ENCODE data around the gene PCDHB8.
"Not testable (repeated sequence)": the region's sequence is repeated elsewhere in the genome, so short reads cannot be mapped to it uniquely, and the experiment has no call there.

The PCDHB8 gene

GRCh38 chr5:141175933-141176332 is 1.7 kb upstream of the PCDHB8 start:
- TF ChIP-seq POLR2A (IDR thresholded peaks at IDR 0.05; ENCODE audit: low read depth, low read length) = no peak
- FAIRE-seq (no peak), DNase-seq (ENCODE audit: insufficient read length, low spot score) (no peak)

DNA sequence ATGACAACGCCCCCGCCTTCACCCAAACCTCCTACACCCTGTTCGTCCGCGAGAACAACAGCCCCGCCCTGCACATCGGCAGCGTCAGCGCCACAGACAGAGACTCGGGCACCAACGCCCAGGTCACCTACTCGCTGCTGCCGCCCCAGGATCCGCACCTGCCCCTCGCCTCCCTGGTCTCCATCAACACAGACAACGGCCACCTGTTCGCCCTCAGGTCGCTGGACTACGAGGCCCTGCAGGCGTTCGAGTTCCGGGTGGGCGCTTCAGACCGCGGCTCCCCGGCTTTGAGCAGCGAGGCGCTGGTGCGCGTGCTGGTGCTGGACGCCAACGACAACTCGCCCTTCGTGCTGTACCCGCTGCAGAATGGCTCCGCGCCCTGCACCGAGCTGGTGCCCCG is 1.8 kb downstream of the PCDHB8 start:
- FAIRE-seq; DNase-seq (ENCODE audit: insufficient read length, low spot score): not testable (repeated sequence)

GRCh38 chr5:141179876-141180275 is 2.3 kb downstream of the PCDHB8 start:
- not testable (repeated sequence) for DNase-seq (ENCODE audit: insufficient read length, low spot score); FAIRE-seq

- DNase-seq (ENCODE audit: insufficient read length, low spot score) (no peak), FAIRE-seq (no peak)
- TF ChIP-seq POLR2A (IDR thresholded peaks at IDR 0.05; ENCODE audit: low read depth, low read length) = no peak
Observed at GRCh38 chr5:141180313-141180712, 2.7 kb downstream of the PCDHB8 start.

DNA sequence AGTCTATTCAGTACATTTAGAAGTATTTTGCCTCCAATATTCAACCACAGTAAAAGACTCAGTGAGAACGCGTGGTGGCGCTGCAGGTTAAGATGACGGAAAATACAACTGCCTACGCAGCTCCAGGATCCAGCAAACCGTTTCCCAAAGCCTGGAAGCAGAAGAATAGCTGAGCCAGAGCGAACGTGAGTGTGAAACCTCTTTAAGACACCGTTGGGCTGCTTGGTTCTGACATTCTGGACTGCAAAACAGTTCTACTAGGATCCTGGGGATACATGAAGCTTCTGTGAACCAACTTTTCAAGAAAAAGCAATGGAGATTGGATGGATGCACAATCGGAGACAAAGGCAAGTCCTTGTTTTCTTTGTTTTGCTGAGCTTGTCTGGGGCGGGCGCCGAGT is 4.7 kb downstream of the PCDHB8 start, which contains the start of gene PCDHB16:
PCDHB16 (plus strand) TSS at position 140 of the 400 bp plus-strand sequence; CDS start at position 313, 173 bp downstream.
- TF ChIP-seq POLR2A (IDR thresholded peaks at IDR 0.05; ENCODE audit: low read depth, low read length) = no peak
- no peak for FAIRE-seq
- DNase-seq (ENCODE audit: insufficient read length, low spot score) = no peak

DNA sequence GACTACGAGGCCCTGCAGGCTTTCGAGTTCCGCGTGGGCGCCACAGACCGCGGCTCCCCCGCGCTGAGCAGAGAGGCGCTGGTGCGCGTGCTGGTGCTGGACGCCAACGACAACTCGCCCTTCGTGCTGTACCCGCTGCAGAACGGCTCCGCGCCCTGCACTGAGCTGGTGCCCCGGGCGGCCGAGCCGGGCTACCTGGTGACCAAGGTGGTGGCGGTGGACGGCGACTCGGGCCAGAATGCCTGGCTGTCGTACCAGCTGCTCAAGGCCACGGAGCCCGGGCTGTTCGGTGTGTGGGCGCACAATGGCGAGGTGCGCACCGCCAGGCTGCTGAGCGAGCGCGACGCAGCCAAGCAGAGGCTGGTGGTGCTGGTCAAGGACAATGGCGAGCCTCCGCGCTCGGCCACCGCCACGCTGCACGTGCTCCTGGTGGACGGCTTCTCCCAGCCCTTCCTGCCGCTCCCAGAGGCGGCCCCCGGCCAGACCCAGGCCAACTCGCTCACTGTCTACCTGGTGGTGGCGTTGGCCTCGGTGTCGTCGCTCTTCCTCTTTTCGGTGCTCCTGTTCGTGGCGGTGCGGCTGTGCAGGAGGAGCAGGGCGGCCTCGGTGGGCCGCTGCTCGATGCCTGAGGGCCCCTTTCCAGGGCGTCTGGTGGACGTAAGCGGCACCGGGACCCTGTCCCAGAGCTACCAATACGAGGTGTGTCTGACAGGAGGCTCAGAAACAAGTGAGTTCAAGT is 6.7 kb downstream of the PCDHB8 start:
- not testable (repeated sequence) for FAIRE-seq; DNase-seq (ENCODE audit: insufficient read length, low spot score)

DNA sequence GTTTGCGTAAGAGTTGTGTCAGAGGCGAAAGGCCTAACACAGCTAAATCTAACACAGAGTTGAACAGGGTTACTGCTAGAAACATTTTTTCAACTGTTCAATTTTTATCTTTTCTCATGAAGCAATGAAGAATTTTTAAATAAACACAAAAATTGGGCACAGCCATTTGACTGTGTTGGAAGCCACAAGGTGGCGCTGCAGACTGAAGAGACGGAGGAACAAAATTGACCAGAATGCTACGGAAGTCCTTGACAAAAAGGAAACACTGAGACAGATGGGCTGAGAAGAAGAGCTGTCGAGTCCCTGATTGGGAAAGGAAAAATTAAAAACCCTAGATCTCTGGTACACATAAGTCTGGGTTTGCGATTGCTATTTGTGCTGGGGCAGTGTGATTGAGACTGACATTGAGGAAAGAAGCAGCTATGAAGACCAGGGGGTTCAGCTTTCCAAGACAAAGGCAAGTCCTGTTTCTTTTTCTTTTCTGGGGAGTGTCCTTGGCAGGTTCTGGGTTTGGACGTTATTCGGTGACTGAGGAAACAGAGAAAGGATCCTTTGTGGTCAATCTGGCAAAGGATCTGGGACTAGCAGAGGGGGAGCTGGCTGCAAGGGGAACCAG is 9.4 kb downstream of the PCDHB8 start, which contains the start of gene PCDHB9:
PCDHB9 (plus strand) TSS at position 265 of the 616 bp plus-strand sequence; CDS start at position 423, 158 bp downstream.
- FAIRE-seq (peak; percentile 91), DNase-seq (ENCODE audit: insufficient read length, low spot score) (peak; percentile 78)
- TF ChIP-seq POLR2A (IDR thresholded peaks at IDR 0.05; ENCODE audit: low read depth, low read length) = no peak

- FAIRE-seq; DNase-seq (ENCODE audit: insufficient read length, low spot score): not testable (repeated sequence)
Observed at GRCh38 chr5:141188682-141189081, 11.1 kb downstream of the PCDHB8 start.

GRCh38 chr5:141189131-141189530 is 11.5 kb downstream of the PCDHB8 start:
- FAIRE-seq; DNase-seq (ENCODE audit: insufficient read length, low spot score): not testable (repeated sequence)

GRCh38 chr5:141192110-141192725 is 14.6 kb downstream of the PCDHB8 start, which contains the start of gene PCDHB10:
Gene PCDHB10, plus strand, starts transcription at chr5:141192353. Its CDS starts 200 bp downstream, at chr5:141192553.
- DNase-seq (ENCODE audit: insufficient read length, low spot score) (peak; percentile 79), FAIRE-seq (no peak)
- no peak for TF ChIP-seq POLR2A (IDR thresholded peaks at IDR 0.05; ENCODE audit: low read depth, low read length)

DNA sequence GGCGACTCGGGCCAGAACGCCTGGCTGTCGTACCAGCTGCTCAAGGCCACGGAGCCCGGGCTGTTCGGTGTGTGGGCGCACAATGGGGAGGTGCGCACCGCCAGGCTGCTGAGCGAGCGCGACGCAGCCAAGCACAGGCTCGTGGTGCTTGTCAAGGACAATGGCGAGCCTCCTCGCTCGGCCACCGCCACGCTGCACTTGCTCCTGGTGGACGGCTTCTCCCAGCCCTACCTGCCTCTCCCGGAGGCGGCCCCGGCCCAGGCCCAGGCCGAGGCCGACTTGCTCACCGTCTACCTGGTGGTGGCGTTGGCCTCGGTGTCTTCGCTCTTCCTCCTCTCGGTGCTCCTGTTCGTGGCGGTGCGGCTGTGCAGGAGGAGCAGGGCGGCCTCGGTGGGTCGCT is 16.7 kb downstream of the PCDHB8 start:
- not testable (repeated sequence) for DNase-seq (ENCODE audit: insufficient read length, low spot score); FAIRE-seq

GRCh38 chr5:141196363-141196762 is 18.8 kb downstream of the PCDHB8 start:
- no peak for TF ChIP-seq POLR2A (IDR thresholded peaks at IDR 0.05; ENCODE audit: low read depth, low read length)
- FAIRE-seq = no peak
- DNase-seq (ENCODE audit: insufficient read length, low spot score) = no peak

- DNase-seq (ENCODE audit: insufficient read length, low spot score) (peak; percentile 34), FAIRE-seq (peak; percentile 91)
- TF ChIP-seq POLR2A (IDR thresholded peaks at IDR 0.05; ENCODE audit: low read depth, low read length) = no peak
Observed at GRCh38 chr5:141199359-141200235, 22.0 kb downstream of the PCDHB8 start, which contains the start of gene PCDHB11. Gene PCDHB11, plus strand, starts transcription at chr5:141199627. Its CDS starts 148 bp downstream, at chr5:141199775.

DNA sequence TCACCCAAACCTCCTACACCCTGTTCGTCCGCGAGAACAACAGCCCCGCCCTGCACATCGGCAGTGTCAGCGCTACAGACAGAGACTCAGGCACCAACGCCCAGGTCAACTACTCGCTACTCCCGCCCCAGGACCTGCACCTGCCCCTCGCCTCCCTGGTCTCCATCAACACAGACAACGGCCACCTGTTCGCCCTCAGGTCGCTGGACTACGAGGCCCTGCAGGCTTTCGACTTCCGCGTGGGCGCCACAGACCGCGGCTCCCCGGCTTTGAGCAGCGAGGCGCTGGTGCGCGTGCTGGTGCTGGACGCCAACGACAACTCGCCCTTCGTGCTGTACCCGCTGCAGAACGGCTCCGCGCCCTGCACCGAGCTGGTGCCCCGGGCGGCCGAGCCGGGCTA is 23.5 kb downstream of the PCDHB8 start:
- DNase-seq (ENCODE audit: insufficient read length, low spot score); FAIRE-seq: not testable (repeated sequence)

- DNase-seq (ENCODE audit: insufficient read length, low spot score); FAIRE-seq: not testable (repeated sequence)
Observed at GRCh38 chr5:141201646-141202045, 24.1 kb downstream of the PCDHB8 start.

Measured in H54 (cell line).